Gastroesophageal sphincter (tissue), 3 donors: ENCODE results near the gene DNAH7.

Experiments used
- CTCF ChIP-seq, 4 experiments: fragments of 200-600 bp in 2 of 4; fragments of 450-650 bp in 2 of 4; sonication (generic) in 1 of 4; IDR thresholded peaks; one replicate each; pipeline ENCODE4 v1.5.1; 2017 to 2019; ENCODE audit warnings: antibody characterized with exemption in 4 of 4, mild to moderate bottlenecking in 2 of 4, moderate library complexity in 2 of 4
- POLR2A ChIP-seq, 2 donors: fragments of 450-650 bp; IDR thresholded peaks; one replicate each; pipeline ENCODE4 v1.6.1; 2017; ENCODE audit warnings: antibody characterized with exemption in 2 of 2, mild to moderate bottlenecking in 2 of 2, moderate library complexity in 1 of 2

GRCh38 chr2:195898505-195899191 lies 170.0 kb downstream of the DNAH7 start:
- no peak for TF ChIP-seq POLR2A (IDR thresholded peaks at IDR 0.05)
- TF ChIP-seq CTCF (IDR thresholded peaks at IDR 0.05), result no peak
